H1 (cell line): ENCODE measurements around the gene OR4Q2. TPM values are rescaled to one million over a fixed set of nuclear protein-coding genes. Genes with fewer than 3 reads are reported as not detected.

Experiments used
- ATF2 ChIP-seq: IDR thresholded peaks from 2 replicates; pipeline ENCODE4 v1.6.1; 2012; ENCODE audit warnings: low read length, inconsistent platforms
- FOSL1 ChIP-seq: IDR thresholded peaks from 2 replicates; pipeline ENCODE4 v1.6.1; 2011; ENCODE audit warnings: mild to moderate bottlenecking, low read depth, low read length, moderate library complexity; ENCODE audit not compliant: insufficient read depth
- polyA plus RNA-seq, 7 experiments: library from polyadenylated mRNA; depleted of rRNA in 3 of 7; stranded (reverse) in 5 of 7; unstranded in 2 of 7; fragments of >200 nt in 5 of 7; fragments of 200-250 nt in 2 of 7; gene quantifications; 1 replicate in 5 of 7; 2 replicates in 1 of 7; 4 replicates in 1 of 7; pipeline versions ENCODE4 v1.2.1 to v1.2.3, GENCODE V29; 2011 to 2013; ENCODE audit warnings: missing spikeins in 2 of 7, mixed read lengths in 2 of 7
- total RNA-seq: library from RNA; stranded (reverse); fragmentation: NEBNext Ultra II Directional; extraction: Animal tissue kit (Norgen Biotek cat#: 25700); gene quantifications from 2 replicates; pipeline ENCODE4 v1.2.1, GENCODE V29; 2021

OR4Q2 gene
- total and polyA plus RNA-seq, 2 of the 8 experiments (the other 6 are each of a cell fraction or from before 2014, with no cell fraction given) = not detected

GRCh38 chr14:20048202-20048601 lies 46.2 kb downstream of the OR4Q2 start (continued):
- TF ChIP-seq ATF2 = no peak
- no peak for TF ChIP-seq FOSL1

Other genes with a start within 250 kb of the OR4Q2 start
- gene OR4M1, start 228.7 kb upstream of the OR4Q2 start, total RNA-seq = not detected in 2 replicates
- not detected in 2 replicates for gene OR4M1, start 228.7 kb upstream of the OR4Q2 start, polyA plus RNA-seq (2011; rRNA removed)
- not detected in 2 replicates for gene OR4N2, start 198.4 kb upstream of the OR4Q2 start, total RNA-seq
- gene OR4N2, start 198.4 kb upstream of the OR4Q2 start, polyA plus RNA-seq (2011; rRNA removed) = not detected in 2 replicates
- gene OR4K2, start 127.0 kb upstream of the OR4Q2 start, total RNA-seq = not detected in 2 replicates
- gene OR4K2, start 127.0 kb upstream of the OR4Q2 start, polyA plus RNA-seq (2011; rRNA removed) = not detected in 2 replicates
- gene OR4K5, start 81.6 kb upstream of the OR4Q2 start, total RNA-seq = not detected in 2 replicates
- not detected in 2 replicates for gene OR4K5, start 81.6 kb upstream of the OR4Q2 start, polyA plus RNA-seq (2011; rRNA removed)
- gene OR4K1, start 71.2 kb upstream of the OR4Q2 start, total RNA-seq = not detected in 2 replicates
- not detected in 2 replicates for gene OR4K1, start 71.2 kb upstream of the OR4Q2 start, polyA plus RNA-seq (2011; rRNA removed)
- not detected in 2 replicates for gene OR4K15, start 26.6 kb upstream of the OR4Q2 start, total RNA-seq
- gene OR4K15, start 26.6 kb upstream of the OR4Q2 start, polyA plus RNA-seq (2011; rRNA removed) = not detected in 2 replicates
- gene OR4K14, start 17.1 kb downstream of the OR4Q2 start, total RNA-seq = not detected in 2 replicates
- gene OR4K14, start 17.1 kb downstream of the OR4Q2 start, polyA plus RNA-seq (2011; rRNA removed) = not detected in 2 replicates
- gene OR4K13, start 33.9 kb downstream of the OR4Q2 start, total RNA-seq = not detected in 2 replicates
- not detected in 2 replicates for gene OR4K13, start 33.9 kb downstream of the OR4Q2 start, polyA plus RNA-seq (2011; rRNA removed)
- not detected in 2 replicates for gene OR4L1, start 57.9 kb downstream of the OR4Q2 start, total RNA-seq
- not detected in 2 replicates for gene OR4L1, start 57.9 kb downstream of the OR4Q2 start, polyA plus RNA-seq (2011; rRNA removed)
- not detected in 2 replicates for gene OR4K17, start 108.6 kb downstream of the OR4Q2 start, total RNA-seq
- not detected in 2 replicates for gene OR4K17, start 108.6 kb downstream of the OR4Q2 start, polyA plus RNA-seq (2011; rRNA removed)
- not detected in 2 replicates for gene OR4N5, start 136.7 kb downstream of the OR4Q2 start, total RNA-seq
- gene OR4N5, start 136.7 kb downstream of the OR4Q2 start, polyA plus RNA-seq (2011; rRNA removed) = not detected in 2 replicates
- gene OR11G2, start 188.7 kb downstream of the OR4Q2 start, total RNA-seq = not detected in 2 replicates
- gene OR11G2, start 188.7 kb downstream of the OR4Q2 start, polyA plus RNA-seq (2011; rRNA removed) = not detected in 2 replicates
- gene OR11H6, start 221.5 kb downstream of the OR4Q2 start, total RNA-seq = not detected in 2 replicates
- gene OR11H6, start 221.5 kb downstream of the OR4Q2 start, polyA plus RNA-seq (2011; rRNA removed) = not detected in 2 replicates
- gene OR11H7, start 226.8 kb downstream of the OR4Q2 start, total RNA-seq = not detected in 2 replicates
- gene OR11H7, start 226.8 kb downstream of the OR4Q2 start, polyA plus RNA-seq (2011; rRNA removed) = not detected in 2 replicates
- not detected in 2 replicates for gene OR11H4, start 237.1 kb downstream of the OR4Q2 start, total RNA-seq
- not detected in 2 replicates for gene OR11H4, start 237.1 kb downstream of the OR4Q2 start, polyA plus RNA-seq (2011; rRNA removed)